ENCODE measurements around the gene HPS4.

GRCh38 chr22:26481112-26481693 is 2.4 kb downstream of the HPS4 start:
- TF ChIP-seq EZH2phosphoT487 (IDR thresholded peaks at IDR 0.05; ENCODE audit: insufficient read depth, low read depth): no peak
- no peak for TF ChIP-seq EZH2 (IDR thresholded peaks at IDR 0.05; ENCODE audit: insufficient read depth, poor library complexity, severe bottlenecking)
